GM18505 (cell line): Measurements from ENCODE around the gene CCDC191.

ENCODE experiments used
- ATAC-seq: cut with Tn5 transposase; IDR thresholded peaks from one replicate; pipeline ENCODE4 v1.9.1; 2021; ENCODE audit not compliant: unreplicated experiment
- POLR2A ChIP-seq: IDR thresholded peaks from 4 replicates; pipeline ENCODE4 v1.6.1; 2011; ENCODE audit warnings: borderline replicate concordance; ENCODE audit not compliant: insufficient read depth, insufficient read length; ENCODE audit errors: extremely low read depth

The CCDC191 gene, protein sequence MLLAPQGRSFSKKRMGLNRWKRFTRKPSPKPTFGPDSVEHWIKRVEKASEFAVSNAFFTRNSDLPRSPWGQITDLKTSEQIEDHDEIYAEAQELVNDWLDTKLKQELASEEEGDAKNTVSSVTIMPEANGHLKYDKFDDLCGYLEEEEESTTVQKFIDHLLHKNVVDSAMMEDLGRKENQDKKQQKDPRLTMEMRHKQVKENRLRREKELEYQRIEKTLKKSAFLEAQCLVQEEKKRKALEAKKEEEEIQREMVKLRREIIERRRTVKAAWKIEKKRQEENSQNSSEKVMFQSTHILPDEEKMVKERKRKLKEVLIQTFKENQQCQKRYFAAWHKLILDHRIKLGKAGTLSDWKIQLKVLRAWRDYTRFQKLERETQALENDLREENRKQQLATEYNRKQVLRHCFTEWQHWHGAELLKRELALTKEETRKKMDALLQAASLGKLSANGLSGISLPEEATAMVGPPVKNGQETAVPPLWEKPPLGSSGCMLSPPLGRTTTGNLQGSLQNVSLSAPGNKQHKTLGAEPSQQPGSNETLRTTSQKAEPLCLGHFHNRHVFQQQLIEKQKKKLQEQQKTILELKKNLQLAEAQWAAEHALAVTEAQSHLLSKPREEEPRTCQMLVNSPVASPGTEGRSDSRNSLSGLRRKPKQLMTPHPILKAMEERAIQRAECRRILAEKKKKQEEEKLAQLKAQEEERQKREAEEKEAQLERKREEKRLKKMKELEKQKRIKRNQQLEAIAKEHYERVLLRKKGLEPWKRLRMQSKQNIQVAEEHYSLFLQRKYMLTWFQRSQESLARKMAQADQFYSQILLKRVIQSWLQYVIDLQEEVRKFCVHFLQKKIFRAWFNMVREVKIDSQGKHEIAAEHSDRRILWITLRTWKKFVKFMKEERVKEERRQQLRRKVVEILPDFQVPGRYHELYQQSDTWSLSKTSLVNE

DNA sequence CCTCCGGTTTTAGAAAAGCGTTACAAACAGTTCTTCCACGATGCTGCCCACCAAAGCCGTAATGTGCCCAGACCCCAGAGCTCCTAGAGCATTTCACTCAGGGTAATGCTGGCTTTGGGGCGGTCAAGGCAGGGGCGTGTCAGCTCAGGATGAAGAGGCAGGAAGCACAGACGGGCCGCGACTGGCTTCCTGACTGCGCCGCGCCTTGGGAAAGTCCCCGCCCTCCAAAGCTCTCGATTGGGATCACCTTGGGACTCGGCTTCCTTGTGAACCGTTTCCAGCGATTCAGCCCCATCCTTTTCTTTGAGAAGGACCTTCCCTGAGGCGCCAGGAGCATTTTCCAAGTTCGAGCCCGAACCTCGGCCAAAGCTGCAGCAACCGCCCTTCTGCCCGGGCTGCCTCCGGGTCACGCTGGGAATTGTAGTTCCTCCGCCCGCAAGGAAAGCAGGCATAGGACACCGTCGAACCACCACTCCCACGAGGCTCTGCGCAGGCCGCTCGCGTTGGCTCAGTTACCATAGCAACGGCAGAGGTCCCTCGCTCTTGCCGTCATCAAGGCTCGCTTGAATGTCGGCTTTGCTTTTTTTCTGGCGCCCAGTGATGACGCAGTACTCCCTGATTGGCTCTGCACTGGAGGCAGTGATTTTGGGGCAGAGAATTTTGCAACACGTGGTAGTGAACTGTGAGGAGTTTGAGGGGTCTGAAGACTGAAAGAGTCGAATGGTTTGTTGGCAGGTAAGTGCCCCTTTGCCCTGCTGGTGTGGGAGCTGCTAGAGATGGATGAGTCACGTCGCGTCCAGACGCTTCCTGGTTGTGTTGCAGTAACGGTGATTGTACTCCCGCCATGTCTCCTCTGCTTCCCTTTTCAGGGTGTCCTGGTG is at the start of gene CCDC191, which contains the start of gene QTRT2:
Gene CCDC191, minus strand, starts transcription at position 397 of the 881 bp plus-strand sequence. Its CDS starts 60 bp downstream, at position 337.
Gene QTRT2, plus strand, starts transcription at position 608 of the 881 bp plus-strand sequence. CDS start 8,521 bp downstream, outside the sequence.
- peak; percentile 64 for TF ChIP-seq POLR2A
- ATAC-seq: peak; percentile 98

DNA sequence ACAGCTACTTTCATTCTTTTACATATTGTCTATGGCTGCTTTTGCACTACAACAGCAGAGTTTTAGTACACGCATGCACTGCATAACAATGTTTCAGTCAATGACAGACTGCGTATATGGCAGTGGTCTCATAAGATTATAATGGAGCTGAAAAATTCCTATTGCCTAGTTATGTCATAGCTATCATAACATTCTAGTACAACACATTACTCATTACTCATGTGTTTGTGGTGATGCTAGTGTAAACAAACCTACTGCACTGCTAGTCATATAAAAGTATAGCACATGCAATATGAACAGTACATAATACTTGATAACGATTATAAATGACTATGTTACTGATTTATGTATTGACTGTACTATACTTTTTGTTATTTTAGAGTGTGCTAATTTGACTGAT is 48.1 kb upstream of the CCDC191 start:
- TF ChIP-seq POLR2A: no peak
- no peak for ATAC-seq

DNA sequence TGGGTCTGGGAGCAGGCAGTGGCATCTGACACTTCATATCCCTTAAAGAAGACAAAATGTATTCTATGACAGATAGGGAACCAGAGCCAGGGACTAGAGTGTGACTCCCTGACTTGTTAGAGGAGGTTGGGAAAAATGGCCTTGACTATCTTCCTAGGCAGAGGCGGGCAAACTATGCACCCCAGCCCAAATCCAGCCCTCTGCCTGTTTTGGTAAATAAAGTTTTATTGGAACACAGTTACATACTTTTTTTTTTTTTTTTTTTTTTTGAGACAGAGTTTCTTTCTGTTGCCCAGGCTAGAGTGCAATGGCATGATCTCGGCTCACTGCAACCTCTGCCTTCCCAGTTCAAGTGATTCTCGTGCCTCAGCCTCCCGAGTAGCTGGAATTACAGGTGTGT is 47.5 kb upstream of the CCDC191 start:
- no peak for TF ChIP-seq POLR2A
- ATAC-seq: no peak

DNA sequence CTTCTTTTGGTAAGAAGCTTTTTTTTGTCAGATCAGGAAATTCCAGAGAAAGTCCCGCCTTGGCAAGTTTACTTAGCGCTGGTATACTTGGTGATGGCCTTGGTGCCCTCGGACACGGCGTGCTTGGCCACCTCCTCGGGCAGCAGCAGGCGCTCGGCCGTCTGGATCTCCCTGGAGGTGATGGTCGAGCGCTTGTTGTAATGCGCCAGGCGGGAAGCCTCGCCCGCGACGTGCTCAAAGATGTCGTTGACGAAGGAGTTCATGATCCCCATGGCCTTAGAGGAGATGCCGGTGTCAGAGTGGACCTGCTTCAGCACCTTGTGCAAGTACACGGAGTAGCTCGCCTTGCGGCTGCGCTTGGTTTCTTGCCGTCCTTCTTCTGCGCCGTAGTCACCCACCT is 46.9 kb upstream of the CCDC191 start:
- no peak for ATAC-seq
- no peak for TF ChIP-seq POLR2A

DNA sequence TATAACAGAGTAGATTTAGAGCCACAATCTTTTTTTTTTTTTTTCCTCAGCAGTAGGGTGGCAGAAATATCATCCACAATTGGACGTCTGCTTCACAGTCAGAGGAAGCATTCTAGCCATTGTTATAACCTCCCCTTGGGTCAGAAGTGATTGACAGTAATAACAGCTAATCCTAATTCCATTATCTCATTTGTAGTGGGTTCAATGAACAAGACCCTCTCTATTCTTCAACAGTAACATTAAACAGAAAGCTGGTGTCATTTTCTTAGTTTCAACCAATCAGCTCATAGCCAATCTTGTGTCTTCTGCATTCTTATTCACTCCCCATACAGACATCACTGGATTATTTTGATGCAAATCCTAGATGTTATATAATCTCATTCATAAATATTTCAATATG is 44.8 kb upstream of the CCDC191 start:
- no peak for TF ChIP-seq POLR2A
- no peak for ATAC-seq

DNA sequence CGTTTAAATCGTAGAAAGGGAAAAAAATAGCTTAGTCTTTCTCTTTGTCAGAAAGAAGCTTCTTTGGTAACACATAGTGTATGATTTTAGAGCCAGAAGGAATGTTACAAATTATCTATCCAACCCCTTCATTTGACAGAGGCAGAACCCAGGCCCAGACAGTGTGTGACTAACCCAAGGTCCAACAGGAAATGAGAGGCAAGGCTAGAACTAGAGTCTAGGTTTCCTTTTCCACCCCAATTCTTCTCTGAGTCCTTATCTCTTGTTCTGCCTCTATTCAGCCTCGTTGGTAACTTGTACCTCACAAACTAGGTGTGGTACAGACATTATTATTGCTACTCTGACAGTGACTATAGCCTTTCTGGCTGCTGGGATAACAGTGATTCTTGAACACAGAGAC is 39.5 kb upstream of the CCDC191 start:
- no peak for ATAC-seq
- no peak for TF ChIP-seq POLR2A

DNA sequence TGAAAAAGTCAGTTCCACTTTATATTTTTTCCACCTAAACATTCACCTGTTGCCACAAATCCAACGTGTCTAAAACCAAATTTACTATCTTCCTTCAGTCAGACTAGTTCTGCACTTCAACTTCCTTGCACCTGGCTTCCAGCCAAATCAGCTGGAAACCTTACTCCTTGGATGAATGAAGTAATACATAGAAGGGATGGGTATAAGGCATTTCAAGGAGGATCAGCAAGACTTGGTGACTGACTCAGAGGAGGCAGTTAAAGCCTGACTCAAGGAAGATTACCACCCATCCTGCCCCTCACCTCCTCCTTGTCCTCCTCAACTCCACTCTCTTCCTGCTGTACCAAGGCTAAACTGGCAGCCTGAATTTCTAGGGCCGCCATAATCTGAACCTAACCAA is 37.3 kb upstream of the CCDC191 start:
- no peak for ATAC-seq
- TF ChIP-seq POLR2A: no peak

DNA sequence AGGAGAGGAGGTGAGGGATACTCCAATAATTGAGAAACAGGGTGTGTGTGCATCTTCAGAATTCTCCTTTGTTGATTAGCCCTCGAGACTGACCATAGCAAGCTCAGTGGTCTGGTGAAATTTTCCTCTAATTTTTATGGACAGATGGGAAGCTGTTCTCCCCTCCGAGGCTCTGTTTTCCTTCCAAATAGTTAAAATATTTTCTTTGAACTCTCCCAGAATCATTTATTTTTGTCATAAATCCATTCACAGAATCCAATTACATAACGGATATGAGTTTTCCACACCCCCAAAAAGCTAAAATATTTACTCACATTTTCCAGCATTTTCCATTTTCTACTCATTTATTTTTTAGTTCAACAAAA is 36.7 kb upstream of the CCDC191 start:
- TF ChIP-seq POLR2A: no peak
- no peak for ATAC-seq

DNA sequence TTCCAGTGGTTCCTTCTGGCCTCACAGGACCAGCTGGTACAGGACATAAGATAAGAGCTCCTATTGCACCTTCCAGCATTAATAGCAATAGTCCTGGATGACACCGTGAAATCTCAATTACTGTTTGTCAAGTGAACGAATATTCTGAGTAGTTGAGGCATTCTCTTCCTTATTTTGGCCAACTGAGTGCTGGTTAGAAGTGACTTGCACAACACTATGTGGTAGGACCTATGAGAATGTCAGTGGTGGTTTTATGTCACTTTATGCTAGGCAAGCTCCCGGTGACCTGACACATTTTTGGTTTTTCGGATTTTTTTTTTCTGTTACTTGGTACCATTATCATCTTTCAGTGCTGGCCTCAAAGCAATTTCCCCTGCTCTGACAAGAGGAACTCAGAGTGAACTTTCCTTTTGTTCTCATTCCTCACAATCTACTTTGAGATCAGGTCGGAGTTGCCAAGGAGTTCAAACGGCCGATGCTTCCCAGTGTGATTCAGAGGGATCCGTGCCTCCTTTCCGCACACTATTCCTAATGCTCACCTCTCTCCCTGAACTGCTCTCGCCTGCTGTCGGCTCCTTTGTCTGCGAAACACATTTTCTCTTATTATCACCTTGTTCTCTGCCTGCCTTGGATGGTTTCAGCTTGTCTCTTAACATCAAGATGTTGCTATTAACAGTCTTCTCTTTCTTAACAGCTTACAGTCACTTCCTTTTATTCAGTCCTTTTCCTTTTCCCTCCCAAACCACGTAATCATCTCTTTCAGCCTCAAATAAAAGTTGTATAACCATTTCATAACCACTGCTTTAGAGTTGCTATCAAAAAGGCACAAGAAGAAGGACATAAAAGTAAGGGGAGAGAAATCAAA is 36.1 kb upstream of the CCDC191 start:
- TF ChIP-seq POLR2A: no peak
- no peak for ATAC-seq

DNA sequence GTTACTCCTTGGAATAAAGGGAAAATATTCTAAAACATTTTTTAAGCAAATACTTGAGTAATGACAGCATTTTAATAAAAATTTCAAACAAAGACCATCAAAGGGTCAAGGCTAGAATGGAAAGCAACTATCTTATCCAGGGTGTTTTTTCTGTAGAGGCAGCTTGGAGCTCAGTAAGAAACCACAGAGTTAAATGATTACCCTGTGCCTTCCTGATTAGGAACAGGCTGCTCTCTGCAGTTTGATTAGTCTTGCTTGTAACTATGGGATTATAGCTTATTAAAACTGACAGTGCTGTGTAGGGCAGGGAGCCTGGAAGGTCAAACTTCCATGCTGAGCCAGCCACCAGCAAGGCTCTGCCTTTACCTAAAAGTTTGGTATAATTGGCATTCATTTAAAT is 33.3 kb upstream of the CCDC191 start:
- TF ChIP-seq POLR2A: no peak
- no peak for ATAC-seq

DNA sequence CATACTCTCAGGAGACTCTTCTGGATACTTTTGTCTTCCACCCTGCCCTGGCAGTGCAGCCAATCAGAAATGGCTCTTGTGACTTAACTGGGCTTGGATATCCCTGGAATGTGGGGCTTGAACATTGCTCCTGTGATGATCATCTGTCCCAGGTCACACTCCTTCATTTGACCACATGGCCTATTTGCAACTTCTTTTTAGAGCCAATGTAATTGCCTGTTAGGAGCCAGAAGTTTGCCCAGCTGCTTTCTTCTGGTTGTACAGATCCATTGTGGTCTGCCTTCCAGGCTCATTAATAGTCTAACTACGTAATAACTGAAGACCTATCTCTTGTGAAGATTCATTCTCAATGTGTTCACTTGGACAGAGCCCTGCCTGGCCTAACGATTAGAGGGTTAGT is 30.0 kb upstream of the CCDC191 start:
- TF ChIP-seq POLR2A: no peak

DNA sequence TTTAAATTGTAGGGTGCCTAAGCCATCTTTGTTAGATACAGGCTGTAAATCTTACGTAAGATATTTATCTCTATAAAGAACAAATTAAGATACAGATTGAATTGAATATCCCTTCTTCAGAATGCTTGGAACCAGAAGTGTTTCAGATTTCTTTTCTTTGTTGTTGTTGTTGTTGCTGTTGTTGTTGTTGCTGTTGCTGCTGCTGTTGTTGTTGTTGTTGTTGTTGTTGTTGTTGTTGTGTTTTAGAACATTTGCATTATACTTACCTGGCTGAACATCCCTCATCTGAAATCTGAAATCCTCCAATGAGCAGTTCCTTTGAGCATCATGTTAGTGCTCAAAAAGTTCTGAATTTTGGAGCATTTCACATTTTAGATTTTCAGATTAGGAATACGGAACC is 26.8 kb upstream of the CCDC191 start:
- no peak for ATAC-seq
- no peak for TF ChIP-seq POLR2A

More for the DNA sequence above, 30.0 kb upstream of the CCDC191 start:
- ATAC-seq: no peak

DNA sequence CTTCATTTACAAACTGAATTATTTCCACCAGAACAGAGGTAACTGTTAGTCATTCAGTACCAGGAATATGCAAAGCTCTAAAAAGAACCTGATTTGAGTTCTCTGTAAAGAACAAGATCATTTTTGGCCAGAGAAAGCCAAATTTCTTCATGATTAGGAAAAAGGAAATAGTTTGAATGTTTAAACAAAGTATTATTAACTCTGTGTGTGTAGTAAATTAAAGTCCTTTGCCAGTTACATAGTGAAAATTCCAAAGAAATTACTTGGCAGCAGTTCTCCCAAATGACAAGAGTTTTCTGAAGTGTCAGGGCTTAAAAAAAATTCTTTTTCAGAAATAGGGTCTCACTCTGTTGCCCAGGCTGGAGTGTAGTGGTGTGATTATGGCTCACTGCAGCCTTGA is 24.7 kb upstream of the CCDC191 start:
- no peak for TF ChIP-seq POLR2A
- no peak for ATAC-seq

DNA sequence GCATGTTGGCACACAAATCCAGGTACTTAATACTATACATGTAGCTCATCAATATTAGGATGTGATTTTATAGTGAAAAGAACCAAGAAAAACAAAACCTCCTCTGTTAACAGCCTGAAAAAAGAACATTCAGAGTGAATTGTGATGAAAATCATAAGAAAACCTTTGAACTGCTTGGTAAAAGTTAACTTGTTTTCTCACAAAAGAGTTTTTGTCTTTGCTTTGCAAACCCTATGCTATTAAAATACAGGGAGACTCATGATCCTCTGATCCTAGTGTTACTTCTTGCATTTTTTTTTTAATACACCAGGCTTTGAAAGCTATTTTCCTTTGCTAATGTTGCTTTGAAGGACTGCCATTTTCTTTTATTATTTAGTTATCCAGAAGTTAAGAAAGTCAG is 23.9 kb upstream of the CCDC191 start:
- no peak for TF ChIP-seq POLR2A
- ATAC-seq: no peak
